Effector CD4-positive, alpha-beta T cell (primary cell): ENCODE measurements around the gene ZNF775.

Experiments
- DNase-seq: peaks from one replicate; pipeline ENCODE4 v3.0.0-alpha.2; 2020

ZNF775 gene

GRCh38 chr7:150402671-150403321 lies 23.7 kb downstream of the ZNF775 start:
- DNase-seq = no peak

- DNase-seq = no peak
Observed at GRCh38 chr7:150403376-150404171, 24.4 kb downstream of the ZNF775 start.

GRCh38 chr7:150404172-150404804 lies 25.2 kb downstream of the ZNF775 start:
- DNase-seq = no peak

- DNase-seq = peak; percentile 61
Observed at GRCh38 chr7:150404805-150405583, 25.9 kb downstream of the ZNF775 start.

- DNase-seq = peak; percentile 45
Observed at GRCh38 chr7:150405584-150406311, 26.6 kb downstream of the ZNF775 start.

- no peak for DNase-seq
Observed at GRCh38 chr7:150406312-150406566, 27.1 kb downstream of the ZNF775 start.

- DNase-seq = no peak
Observed at GRCh38 chr7:150406567-150407421, 27.7 kb downstream of the ZNF775 start.

- no peak for DNase-seq
Observed at GRCh38 chr7:150407588-150408392, 28.7 kb downstream of the ZNF775 start.

GRCh38 chr7:150408393-150409299 lies 29.5 kb downstream of the ZNF775 start:
- no peak for DNase-seq

GRCh38 chr7:150409300-150410030 lies 30.3 kb downstream of the ZNF775 start:
- DNase-seq = no peak

GRCh38 chr7:150410131-150410530 lies 31.0 kb downstream of the ZNF775 start:
- DNase-seq = no peak

- no peak for DNase-seq
Observed at GRCh38 chr7:150410680-150411346, 31.7 kb downstream of the ZNF775 start.

GRCh38 chr7:150411606-150412005 lies 32.5 kb downstream of the ZNF775 start:
- no peak for DNase-seq

- no peak for DNase-seq
Observed at GRCh38 chr7:150412016-150412415, 32.9 kb downstream of the ZNF775 start.

GRCh38 chr7:150412518-150413488 lies 33.7 kb downstream of the ZNF775 start:
- DNase-seq = no peak

GRCh38 chr7:150413640-150414081 lies 34.5 kb downstream of the ZNF775 start:
- DNase-seq = no peak
